CD14-positive monocyte (primary cell): ENCODE data around the gene MBP. TPM values are rescaled to one million over a fixed set of nuclear protein-coding genes. Genes with fewer than 3 reads are reported as not detected.

Experiments
- DNase-seq, 3 donors: peaks; one replicate each; pipeline ENCODE4 v3.0.0-alpha.2; 2011 to 2022
- H2AFZ ChIP-seq: 2 replicates; pipeline ENCODE4 v1.6.0; 2012; ENCODE audit warnings: mild to moderate bottlenecking, low read depth, low read length, inconsistent platforms; ENCODE audit not compliant: insufficient read depth, poor library complexity, severe bottlenecking
- H3K27ac ChIP-seq, 2 donors: 1 replicate in 1 of 2; 2 replicates in 1 of 2; pipeline ENCODE4 v1.5.1; 2012 to 2013; ENCODE audit warnings: low read length in 2 of 2, control low read depth in 1 of 2, inconsistent platforms in 1 of 2, low read depth in 1 of 2, mild to moderate bottlenecking in 1 of 2
- H3K27me3 ChIP-seq, 2 donors: one replicate each; pipeline versions ENCODE4 v1.6.0 to v1.6.1; 2011 to 2013; ENCODE audit warnings: low read length in 2 of 2; ENCODE audit not compliant: control insufficient read depth in 2 of 2, insufficient read depth in 2 of 2
- H3K36me3 ChIP-seq, 2 donors: replicated peaks in 1 of 2; 1 replicate in 1 of 2; 2 replicates in 1 of 2; pipeline versions ENCODE4 v1.5.1 to v1.6.1; 2012 to 2013; ENCODE audit warnings: low read length in 2 of 2, control low read depth in 1 of 2, inconsistent platforms in 1 of 2, mild to moderate bottlenecking in 1 of 2; ENCODE audit not compliant: insufficient read depth in 2 of 2, control insufficient read depth in 1 of 2
- H3K4me1 ChIP-seq, 2 donors: 1 replicate in 1 of 2; 2 replicates in 1 of 2; pipeline versions ENCODE4 v1.5.1 to v1.6.1; 2012 to 2013; ENCODE audit warnings: low read length in 2 of 2, control low read depth in 1 of 2, inconsistent platforms in 1 of 2, mild to moderate bottlenecking in 1 of 2, moderate library complexity in 1 of 2; ENCODE audit not compliant: insufficient read depth in 2 of 2, control insufficient read depth in 1 of 2
- H3K4me2 ChIP-seq: replicated peaks from 2 replicates; pipeline ENCODE3; 2012; ENCODE audit warnings: low read length, moderate library complexity, mild to moderate bottlenecking; ENCODE audit not compliant: poor library complexity, severe bottlenecking; ENCODE audit errors: extremely low read depth
- H3K4me3 ChIP-seq, 3 experiments: fragments of 200-600 bp in 1 of 3; sonication (generic) in 1 of 3; replicated peaks in 1 of 3; 1 replicate in 2 of 3; 2 replicates in 1 of 3; pipeline ENCODE4 v1.5.1; 2011 to 2013; ENCODE audit warnings: low read length in 3 of 3, mild to moderate bottlenecking in 3 of 3, control low read depth in 2 of 3, low read depth in 2 of 3, inconsistent platforms in 1 of 3, moderate library complexity in 1 of 3
- H3K79me2 ChIP-seq: 2 replicates; pipeline ENCODE4 v1.6.0; 2012; ENCODE audit warnings: mild to moderate bottlenecking, control low read depth, inconsistent platforms, low read length, moderate library complexity; ENCODE audit not compliant: insufficient read depth
- H3K9ac ChIP-seq: 2 replicates; pipeline ENCODE4 v1.6.0; 2017; ENCODE audit warnings: low read length, mild to moderate bottlenecking; ENCODE audit not compliant: insufficient read depth, poor library complexity, severe bottlenecking
- H3K9me3 ChIP-seq, 2 donors: replicated peaks in 1 of 2; 1 replicate in 1 of 2; 2 replicates in 1 of 2; pipeline versions ENCODE4 v1.5.1 to v1.6.1; 2012 to 2013; ENCODE audit warnings: low read length in 2 of 2, control low read depth in 1 of 2; ENCODE audit not compliant: control insufficient read depth in 1 of 2, insufficient read depth in 1 of 2
- H4K20me1 ChIP-seq: 2 replicates; pipeline ENCODE4 v1.6.0; 2012; ENCODE audit warnings: mild to moderate bottlenecking, low read length, control low read depth, moderate library complexity; ENCODE audit not compliant: insufficient read depth
- H3K27ac Mint-ChIP-seq, 7 donors: one replicate each; pipeline ENCODE4 v1.8.0; 2020; ENCODE audit warnings: mild to moderate bottlenecking in 7 of 7, mixed read lengths in 7 of 7, moderate library complexity in 6 of 7, inconsistent platforms in 2 of 7
- H3K27me3 Mint-ChIP-seq, 3 donors: one replicate each; pipeline ENCODE4 v1.8.0; 2021 to 2022; ENCODE audit warnings: low read depth in 3 of 3, mild to moderate bottlenecking in 3 of 3, mixed read lengths in 3 of 3, moderate library complexity in 3 of 3, inconsistent platforms in 1 of 3
- H3K36me3 Mint-ChIP-seq, 2 donors: one replicate each; pipeline ENCODE4 v1.8.0; 2020; ENCODE audit warnings: mixed read lengths in 2 of 2, inconsistent platforms in 1 of 2, mild to moderate bottlenecking in 1 of 2
- H3K4me1 Mint-ChIP-seq: one replicate; pipeline ENCODE4 v1.8.0; 2020; ENCODE audit warnings: mild to moderate bottlenecking, mixed read lengths
- H3K4me3 Mint-ChIP-seq, 2 donors: one replicate each; pipeline ENCODE4 v1.8.0; 2020; ENCODE audit warnings: mild to moderate bottlenecking in 2 of 2, mixed read lengths in 2 of 2, moderate library complexity in 1 of 2
- H3K9me3 Mint-ChIP-seq, 7 donors: one replicate each; pipeline ENCODE4 v1.8.0; 2020 to 2022; ENCODE audit warnings: mixed read lengths in 7 of 7, mild to moderate bottlenecking in 6 of 7, moderate library complexity in 6 of 7, inconsistent platforms in 2 of 7
- WGBS: methylation state at CpG from one replicate; pipeline ENCODE4 v1.1.5; 2013; ENCODE audit warnings: missing lambda C conversion rate; ENCODE audit not compliant: insufficient coverage; 5-methylcytosine and 5-hydroxymethylcytosine counted together
- intact Hi-C, 2 donors: fragments of 100-400 bp; cut with micrococcal nuclease; formaldehyde crosslinking; loops; one replicate each; pipeline versions ENCODE4 v1.15.0 to v1.15.1; 2023
- polyA plus RNA-seq, 3 donors: library from polyadenylated mRNA; depleted of rRNA in 1 of 3; unstranded in 2 of 3; stranded (reverse) in 1 of 3; fragments of 300-500 nt in 2 of 3; fragments of >200 nt in 1 of 3; fragmentation: Illumina TruSeq in 2 of 3; gene quantifications; 1 replicate in 2 of 3; 2 replicates in 1 of 3; pipeline ENCODE4 v1.2.3, GENCODE V29; 2012 to 2021
- TF ChIP-seq, protein P1 (sequence below): fragments of 200-600 bp; IDR thresholded peaks from one replicate; pipeline ENCODE4 v1.8.0; 2022; ENCODE audit warnings: antibody characterized with exemption, mild to moderate bottlenecking

Gene MBP
- polyA plus RNA-seq, 3 donors, result 47.7 to 81.0 (median 50.4) TPM

DNA sequence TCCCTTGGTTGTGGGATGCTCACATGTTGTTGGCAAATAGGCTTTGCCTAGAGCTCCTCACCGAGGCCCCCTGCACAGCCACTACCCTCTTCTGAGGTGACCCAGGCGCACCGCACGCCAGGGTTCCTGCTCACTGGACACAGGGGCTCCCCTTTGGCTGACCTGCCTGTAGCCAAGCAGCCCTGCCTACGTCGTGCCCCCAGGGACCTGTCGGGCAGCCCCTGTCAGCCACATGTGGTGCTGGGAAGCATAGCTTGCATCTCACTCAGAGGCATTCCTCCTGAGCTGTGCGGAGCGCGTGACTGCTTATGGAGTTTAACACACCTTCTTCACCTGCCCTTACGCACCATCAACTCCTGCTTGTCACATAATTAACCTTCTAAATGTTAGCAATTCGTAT is 194.0 kb downstream of the MBP start:
- no peak overlapping the region for H3K4me3 Mint-ChIP-seq

DNA sequence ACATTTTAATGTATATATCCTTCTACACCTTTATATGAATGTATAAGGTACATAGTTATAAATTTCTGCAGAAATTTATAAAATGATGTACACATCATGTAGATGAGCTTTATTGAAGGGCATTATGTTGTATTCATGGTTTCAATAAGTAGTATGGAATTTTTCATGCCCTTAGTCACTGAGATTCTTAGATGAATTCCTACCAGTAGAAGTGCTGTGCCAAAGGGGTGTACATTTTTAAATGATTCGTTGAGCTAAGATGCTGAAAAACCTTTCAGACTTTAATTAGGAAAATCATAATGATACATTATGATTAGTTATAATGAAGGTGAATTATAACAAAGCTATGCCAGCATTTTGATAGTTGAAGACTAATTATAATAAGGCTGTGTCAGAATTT is 195.0 kb downstream of the MBP start:
- Mint-ChIP-seq H3K4me1 (no peaks in the 10 kb centered on the region), H3K27ac (peak overlapping the region in 1 of 7 donors; percentile 3), H3K36me3 (peaks cover 53 to 70% of the 10 kb centered on the region in 2 donors), H3K27me3 (no peaks in the 10 kb centered on the region), H3K4me3 (no peak overlapping the region), H3K9me3 (no peaks in the 10 kb centered on the region)
- no peaks in the 10 kb centered on the region for H3K27me3 ChIP-seq
- no peaks in the 10 kb centered on the region for H3K4me1 ChIP-seq
- no CpG with 5 or more reads among the region's 1 CpG for WGBS
- H3K9me3 ChIP-seq, result no peaks in the 10 kb centered on the region
- TF ChIP-seq, protein P1, sequence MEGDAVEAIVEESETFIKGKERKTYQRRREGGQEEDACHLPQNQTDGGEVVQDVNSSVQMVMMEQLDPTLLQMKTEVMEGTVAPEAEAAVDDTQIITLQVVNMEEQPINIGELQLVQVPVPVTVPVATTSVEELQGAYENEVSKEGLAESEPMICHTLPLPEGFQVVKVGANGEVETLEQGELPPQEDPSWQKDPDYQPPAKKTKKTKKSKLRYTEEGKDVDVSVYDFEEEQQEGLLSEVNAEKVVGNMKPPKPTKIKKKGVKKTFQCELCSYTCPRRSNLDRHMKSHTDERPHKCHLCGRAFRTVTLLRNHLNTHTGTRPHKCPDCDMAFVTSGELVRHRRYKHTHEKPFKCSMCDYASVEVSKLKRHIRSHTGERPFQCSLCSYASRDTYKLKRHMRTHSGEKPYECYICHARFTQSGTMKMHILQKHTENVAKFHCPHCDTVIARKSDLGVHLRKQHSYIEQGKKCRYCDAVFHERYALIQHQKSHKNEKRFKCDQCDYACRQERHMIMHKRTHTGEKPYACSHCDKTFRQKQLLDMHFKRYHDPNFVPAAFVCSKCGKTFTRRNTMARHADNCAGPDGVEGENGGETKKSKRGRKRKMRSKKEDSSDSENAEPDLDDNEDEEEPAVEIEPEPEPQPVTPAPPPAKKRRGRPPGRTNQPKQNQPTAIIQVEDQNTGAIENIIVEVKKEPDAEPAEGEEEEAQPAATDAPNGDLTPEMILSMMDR, result no peak
- peaks cover 44 to 85% of the 10 kb centered on the region in 2 donors for H3K36me3 ChIP-seq
- DNase-seq, result no peak
- no peak overlapping the region for H3K9ac ChIP-seq
- no peak overlapping the region for H2AFZ ChIP-seq
- H3K27ac ChIP-seq, result no peak overlapping the region
- intact Hi-C loops, result no loop called here
- H3K4me3 ChIP-seq, result no peak overlapping the region
- no peaks in the 10 kb centered on the region for H4K20me1 ChIP-seq
- no peak overlapping the region for H3K4me2 ChIP-seq
- H3K79me2 ChIP-seq, result no peaks in the 10 kb centered on the region

More for the DNA sequence above, 194.0 kb downstream of the MBP start:
- 99% methylated on average over 9 of the region's 12 CpGs for WGBS
- Mint-ChIP-seq H3K27ac (peak overlapping the region in 1 of 7 donors; percentile 12), H3K36me3 (peaks cover 49 to 74% of the 10 kb centered on the region in 2 donors), H3K4me1 (no peaks in the 10 kb centered on the region), H3K27me3 (no peaks in the 10 kb centered on the region), H3K9me3 (peaks cover 0 to 2% (median 0%) of the 10 kb centered on the region in 7 donors)
- Histone ChIP-seq H3K9me3 (no peaks in the 10 kb centered on the region), H3K4me1 (no peaks in the 10 kb centered on the region), H3K27ac (no peak overlapping the region), H3K36me3 (peaks cover 43 to 77% of the 10 kb centered on the region in 2 donors), H3K4me3 (no peak overlapping the region), H3K27me3 (no peaks in the 10 kb centered on the region), H2AFZ (no peak overlapping the region), H3K79me2 (no peaks in the 10 kb centered on the region), H3K4me2 (no peak overlapping the region), H3K9ac (no peak overlapping the region), H4K20me1 (no peaks in the 10 kb centered on the region)
- no peak for DNase-seq
- intact Hi-C loops, result no loop called here
- TF ChIP-seq, protein P1, result no peak
